MM.1S (cell line): ENCODE data around the gene CNBP.

Experiments used
- EZH2 ChIP-seq: fragments of 300-600 bp; sonication (generic); optimal IDR thresholded peaks from 2 replicates; pipeline ENCODE3; 2017; ENCODE audit warnings: low read depth, mild to moderate bottlenecking, antibody characterized with exemption, low read length, mixed read lengths
- EZH2phosphoT487 ChIP-seq: fragments of 300-600 bp; sonication (generic); IDR thresholded peaks from 2 replicates; pipeline ENCODE4 v1.6.1; 2018; ENCODE audit warnings: antibody characterized with exemption, low read length
- TF ChIP-seq, protein P1 (sequence below): fragments of 300-600 bp; sonication (generic); IDR thresholded peaks from 2 replicates; pipeline ENCODE4 v1.5.1; 2016; ENCODE audit warnings: antibody characterized with exemption, low read length, mixed read lengths

GRCh38 chr3:129166579-129167332 lies 16.9 kb downstream of the CNBP start:
- TF ChIP-seq EZH2 = no peak
- TF ChIP-seq, protein P1, sequence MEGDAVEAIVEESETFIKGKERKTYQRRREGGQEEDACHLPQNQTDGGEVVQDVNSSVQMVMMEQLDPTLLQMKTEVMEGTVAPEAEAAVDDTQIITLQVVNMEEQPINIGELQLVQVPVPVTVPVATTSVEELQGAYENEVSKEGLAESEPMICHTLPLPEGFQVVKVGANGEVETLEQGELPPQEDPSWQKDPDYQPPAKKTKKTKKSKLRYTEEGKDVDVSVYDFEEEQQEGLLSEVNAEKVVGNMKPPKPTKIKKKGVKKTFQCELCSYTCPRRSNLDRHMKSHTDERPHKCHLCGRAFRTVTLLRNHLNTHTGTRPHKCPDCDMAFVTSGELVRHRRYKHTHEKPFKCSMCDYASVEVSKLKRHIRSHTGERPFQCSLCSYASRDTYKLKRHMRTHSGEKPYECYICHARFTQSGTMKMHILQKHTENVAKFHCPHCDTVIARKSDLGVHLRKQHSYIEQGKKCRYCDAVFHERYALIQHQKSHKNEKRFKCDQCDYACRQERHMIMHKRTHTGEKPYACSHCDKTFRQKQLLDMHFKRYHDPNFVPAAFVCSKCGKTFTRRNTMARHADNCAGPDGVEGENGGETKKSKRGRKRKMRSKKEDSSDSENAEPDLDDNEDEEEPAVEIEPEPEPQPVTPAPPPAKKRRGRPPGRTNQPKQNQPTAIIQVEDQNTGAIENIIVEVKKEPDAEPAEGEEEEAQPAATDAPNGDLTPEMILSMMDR = no peak
- TF ChIP-seq EZH2phosphoT487 = no peak
